Activated B cell treated with CpG ODN at 0.5 μM for 24 hours (primary cell): ENCODE measurements around the gene NOL4L. TPM values are rescaled to one million over a fixed set of nuclear protein-coding genes. Genes with fewer than 3 reads are reported as not detected.
"Not testable (repeated sequence)": the region's sequence is repeated elsewhere in the genome, so short reads cannot be mapped to it uniquely, and the experiment has no call there.

Experiments used
- ATAC-seq: fragments of 200-7000 bp; cut with Tn5 transposase; one replicate; pipeline ENCODE4 v1.10.0; 2021; ENCODE audit warnings: low read depth, mild to moderate bottlenecking, moderate library complexity
- CTCF ChIA-PET: fragments of 350-600 bp; sonication (Branson Sonifier 250); formaldehyde crosslinking; loops from one replicate; lab custom pipeline; 2021; ENCODE audit warnings: antibody characterized with exemption; lab: Charles Lee
- POLR2A ChIA-PET: fragments of 350-600 bp; sonication (Branson Sonifier 250); formaldehyde crosslinking; loops from one replicate; lab custom pipeline; 2021; ENCODE audit warnings: antibody characterized with exemption; lab: Charles Lee
- DNase-seq: peaks from one replicate; pipeline ENCODE4 v3.0.0; 2022
- H3K27ac Mint-ChIP-seq: one replicate; pipeline ENCODE4 v1.8.0; 2020; ENCODE audit warnings: mixed read lengths
- H3K27me3 Mint-ChIP-seq: one replicate; pipeline ENCODE4 v1.8.0; 2021; ENCODE audit warnings: mixed read lengths
- H3K36me3 Mint-ChIP-seq: one replicate; pipeline ENCODE4 v1.8.0; 2021; ENCODE audit warnings: low read depth, mixed read lengths
- H3K4me1 Mint-ChIP-seq: one replicate; pipeline ENCODE4 v1.8.0; 2021; ENCODE audit warnings: mixed read lengths
- H3K4me3 Mint-ChIP-seq: one replicate; pipeline ENCODE4 v1.8.0; 2020; ENCODE audit warnings: mild to moderate bottlenecking, mixed read lengths
- H3K9me3 Mint-ChIP-seq: one replicate; pipeline ENCODE4 v1.8.0; 2020; ENCODE audit warnings: mixed read lengths
- intact Hi-C: fragments of 100-400 bp; cut with micrococcal nuclease; formaldehyde crosslinking; loops from one replicate; pipeline ENCODE4 v1.15.1; 2024
- total RNA-seq: library from RNA; stranded (reverse); gene quantifications from 2 replicates; pipeline ENCODE4 v1.2.3, GENCODE V29; 2022
- TF ChIP-seq, protein P1 (sequence below): fragments of 200-600 bp; IDR thresholded peaks from one replicate; pipeline ENCODE4 v1.8.0; 2022; ENCODE audit warnings: antibody characterized with exemption, mild to moderate bottlenecking

NOL4L gene
- total RNA-seq, 1 donor from 2014 or later, result 4.7 TPM

DNA sequence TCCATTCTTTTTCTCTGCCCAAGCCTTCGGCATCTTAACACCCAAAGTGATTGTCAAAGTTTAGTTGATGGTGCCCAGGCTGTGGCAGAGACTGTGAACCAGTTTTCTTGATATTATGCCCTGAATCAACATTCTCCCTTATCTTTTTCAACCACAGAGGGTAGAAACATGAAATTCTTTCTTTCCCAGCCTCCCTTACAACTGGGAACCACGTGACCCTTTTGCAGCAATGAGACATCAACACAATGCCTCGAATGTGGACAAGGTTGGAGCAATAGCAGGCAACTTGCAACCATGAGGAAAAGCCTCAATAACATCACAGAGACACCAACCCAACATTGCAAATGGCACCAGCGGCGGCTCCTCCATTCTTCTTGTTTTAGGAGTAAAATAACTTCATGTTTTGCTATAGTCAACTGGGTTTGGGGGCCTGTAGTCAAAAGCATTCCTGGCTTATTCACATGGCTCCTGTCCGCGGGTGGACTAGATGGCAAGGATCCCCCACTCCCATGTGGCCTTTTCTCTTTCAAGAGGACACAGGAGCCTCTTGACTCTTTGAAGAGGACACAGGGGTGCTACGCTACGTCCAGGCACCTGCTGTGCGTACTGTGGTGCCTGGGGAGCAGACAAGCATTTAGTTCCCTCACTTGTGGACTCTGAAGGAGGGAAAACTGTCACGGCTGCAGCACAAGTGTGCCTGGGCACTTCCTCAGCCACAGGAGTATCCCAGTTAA is 90.5 kb downstream of the NOL4L start:
- Mint-ChIP-seq H3K36me3 (peaks cover 2% of the 10 kb centered on the region), H3K4me1 (peaks cover 8% of the 10 kb centered on the region), H3K27ac (no peak overlapping the region), H3K27me3 (no peaks in the 10 kb centered on the region), H3K9me3 (no peaks in the 10 kb centered on the region), H3K4me3 (no peak overlapping the region)
- no peak for DNase-seq
- intact Hi-C loops, result no loop called here
- TF ChIP-seq, protein P1, sequence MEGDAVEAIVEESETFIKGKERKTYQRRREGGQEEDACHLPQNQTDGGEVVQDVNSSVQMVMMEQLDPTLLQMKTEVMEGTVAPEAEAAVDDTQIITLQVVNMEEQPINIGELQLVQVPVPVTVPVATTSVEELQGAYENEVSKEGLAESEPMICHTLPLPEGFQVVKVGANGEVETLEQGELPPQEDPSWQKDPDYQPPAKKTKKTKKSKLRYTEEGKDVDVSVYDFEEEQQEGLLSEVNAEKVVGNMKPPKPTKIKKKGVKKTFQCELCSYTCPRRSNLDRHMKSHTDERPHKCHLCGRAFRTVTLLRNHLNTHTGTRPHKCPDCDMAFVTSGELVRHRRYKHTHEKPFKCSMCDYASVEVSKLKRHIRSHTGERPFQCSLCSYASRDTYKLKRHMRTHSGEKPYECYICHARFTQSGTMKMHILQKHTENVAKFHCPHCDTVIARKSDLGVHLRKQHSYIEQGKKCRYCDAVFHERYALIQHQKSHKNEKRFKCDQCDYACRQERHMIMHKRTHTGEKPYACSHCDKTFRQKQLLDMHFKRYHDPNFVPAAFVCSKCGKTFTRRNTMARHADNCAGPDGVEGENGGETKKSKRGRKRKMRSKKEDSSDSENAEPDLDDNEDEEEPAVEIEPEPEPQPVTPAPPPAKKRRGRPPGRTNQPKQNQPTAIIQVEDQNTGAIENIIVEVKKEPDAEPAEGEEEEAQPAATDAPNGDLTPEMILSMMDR, result no peak
- CTCF ChIA-PET, result no interaction called here
- no peak for ATAC-seq
- POLR2A ChIA-PET, result no interaction called here

DNA sequence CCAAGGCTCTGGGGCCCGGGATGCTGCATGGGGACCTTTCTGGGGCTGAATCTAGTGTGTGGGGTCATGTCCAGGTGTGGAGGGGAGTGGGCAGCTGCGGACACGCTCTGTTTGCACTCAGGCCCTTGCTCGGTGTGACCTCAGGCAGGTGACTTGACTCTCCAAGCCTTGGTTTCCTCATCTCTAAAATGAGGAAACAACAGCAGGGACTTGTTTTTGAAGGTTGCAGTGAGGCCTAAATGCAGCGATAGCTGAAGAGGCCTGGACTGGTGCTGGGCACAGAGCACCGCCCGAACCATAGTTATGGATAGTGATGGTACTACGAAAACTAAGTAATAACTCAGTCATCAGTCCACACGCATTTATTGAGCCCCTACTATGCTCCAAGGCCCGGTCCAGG is 91.8 kb downstream of the NOL4L start:
- H3K4me1 Mint-ChIP-seq, result peaks cover 8% of the 10 kb centered on the region
- POLR2A ChIA-PET, result no interaction called here
- no peak for DNase-seq
- CTCF ChIA-PET, result no interaction called here
- intact Hi-C loops, result no loop called here
- H3K9me3 Mint-ChIP-seq, result no peaks in the 10 kb centered on the region
- H3K27me3 Mint-ChIP-seq, result no peaks in the 10 kb centered on the region
- ATAC-seq, result no peak
- H3K4me3 Mint-ChIP-seq, result no peak overlapping the region
- TF ChIP-seq, protein P1, result no peak
- no peaks in the 10 kb centered on the region for H3K36me3 Mint-ChIP-seq
- H3K27ac Mint-ChIP-seq, result no peak overlapping the region

DNA sequence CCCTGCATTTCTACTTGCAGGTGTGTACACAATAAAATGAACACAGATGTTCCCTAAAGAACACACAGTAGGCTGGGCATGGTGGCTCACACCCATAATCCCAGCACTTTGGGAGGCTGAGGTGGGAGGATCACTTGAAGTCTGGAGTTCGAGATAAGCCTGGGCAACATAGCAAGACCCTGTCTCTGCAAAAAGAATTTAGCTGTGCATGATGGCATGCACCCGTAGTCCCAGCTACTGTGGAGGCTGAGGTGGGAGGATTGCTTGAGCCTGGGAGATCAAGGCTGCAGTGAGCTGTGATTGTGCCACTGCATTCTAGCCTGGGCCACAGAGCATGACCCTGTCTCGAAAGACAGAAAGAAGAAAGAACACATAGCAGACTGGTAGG is 93.4 kb downstream of the NOL4L start:
- POLR2A ChIA-PET, H3K27ac Mint-ChIP-seq, H3K4me1 Mint-ChIP-seq, H3K9me3 Mint-ChIP-seq, intact Hi-C loops, H3K27me3 Mint-ChIP-seq, ATAC-seq, DNase-seq, CTCF ChIA-PET, H3K4me3 Mint-ChIP-seq, H3K36me3 Mint-ChIP-seq: not testable (repeated sequence)

- Mint-ChIP-seq H3K4me1 (peaks cover 8% of the 10 kb centered on the region), H3K27ac (no peak overlapping the region), H3K9me3 (no peaks in the 10 kb centered on the region), H3K36me3 (no peaks in the 10 kb centered on the region), H3K27me3 (no peaks in the 10 kb centered on the region), H3K4me3 (no peak overlapping the region)
- DNase-seq, result no peak
- TF ChIP-seq, protein P1, result no peak
- POLR2A ChIA-PET, result no interaction called here
- CTCF ChIA-PET, result no interaction called here
- intact Hi-C loops, result no loop called here
- no peak for ATAC-seq
Observed at GRCh38 chr20:32490942-32491763, 94.0 kb downstream of the NOL4L start.

- H3K4me3 Mint-ChIP-seq, result no peak overlapping the region
- intact Hi-C loops, result loop anchor here (5.0 kb wide), 1 partner anchor 51 kb away; no protein-coding TSS in a partner anchor
- DNase-seq, result no peak
- no peaks in the 10 kb centered on the region for H3K9me3 Mint-ChIP-seq
- no peak for ATAC-seq
- no peaks in the 10 kb centered on the region for H3K27me3 Mint-ChIP-seq
- H3K27ac Mint-ChIP-seq, result no peak overlapping the region
- CTCF ChIA-PET, result no interaction called here
- H3K4me1 Mint-ChIP-seq, result peaks cover 11% of the 10 kb centered on the region
- POLR2A ChIA-PET, result interaction anchor here (0.7 kb wide), 1 partner anchor 35 kb away, joined by 5 read pairs; no protein-coding TSS in a partner anchor
- H3K36me3 Mint-ChIP-seq, result peaks cover 3% of the 10 kb centered on the region
- TF ChIP-seq, protein P1, result no peak
Observed at GRCh38 chr20:32488066-32488838, 96.9 kb downstream of the NOL4L start.
